HG02981 (cell line): ENCODE data around the gene GPAT2.
"Not testable (repeated sequence)": the region's sequence is repeated elsewhere in the genome, so short reads cannot be mapped to it uniquely, and the experiment has no call there.

ENCODE experiments used
- ATAC-seq: cut with Tn5 transposase; IDR thresholded peaks from one replicate; pipeline ENCODE4 v1.9.1; 2021; ENCODE audit warnings: mild to moderate bottlenecking, moderate library complexity; ENCODE audit not compliant: unreplicated experiment

The GPAT2 gene

GRCh38 chr2:96034792-96035191 is at the start of gene GPAT2:
Gene GPAT2 (minus strand): TSS chr2:96034916. CDS start chr2:96032359, 2,557 bp downstream.
- not testable (repeated sequence) for ATAC-seq

- no peak for ATAC-seq
These were observed 49.5 kb upstream of the GPAT2 start for GRCh38 chr2:96083989-96084857.

GRCh38 chr2:96083064-96083939 is 48.6 kb upstream of the GPAT2 start:
- ATAC-seq = no peak

- no peak for ATAC-seq
These were observed 47.7 kb upstream of the GPAT2 start for GRCh38 chr2:96082211-96083063.

- ATAC-seq = no peak
These were observed 46.3 kb upstream of the GPAT2 start for GRCh38 chr2:96081042-96081441.

- ATAC-seq = no peak
These were observed 40.6 kb upstream of the GPAT2 start for GRCh38 chr2:96075199-96075771.

GRCh38 chr2:96074156-96074555 is 39.4 kb upstream of the GPAT2 start:
- ATAC-seq = no peak

GRCh38 chr2:96073170-96073775 is 38.6 kb upstream of the GPAT2 start:
- ATAC-seq = no peak

GRCh38 chr2:96072746-96073145 is 38.0 kb upstream of the GPAT2 start:
- no peak for ATAC-seq

- not testable (repeated sequence) for ATAC-seq
These were observed 37.3 kb upstream of the GPAT2 start for GRCh38 chr2:96071977-96072491.

- ATAC-seq = not testable (repeated sequence)
These were observed 36.6 kb upstream of the GPAT2 start for GRCh38 chr2:96071087-96071976.

GRCh38 chr2:96070351-96070750 is 35.6 kb upstream of the GPAT2 start:
- ATAC-seq = not testable (repeated sequence)

- not testable (repeated sequence) for ATAC-seq
These were observed 35.2 kb upstream of the GPAT2 start for GRCh38 chr2:96069878-96070277.

GRCh38 chr2:96067902-96068581 is 33.3 kb upstream of the GPAT2 start:
- ATAC-seq = not testable (repeated sequence)

GRCh38 chr2:96067098-96067660 is 32.5 kb upstream of the GPAT2 start:
- not testable (repeated sequence) for ATAC-seq

- ATAC-seq = not testable (repeated sequence)
These were observed 31.8 kb upstream of the GPAT2 start for GRCh38 chr2:96066511-96066910.

GRCh38 chr2:96065954-96066353 is 31.2 kb upstream of the GPAT2 start:
- ATAC-seq = not testable (repeated sequence)
